Motor neuron (in vitro differentiated cells): ENCODE measurements around the gene EEFSEC. TPM values are rescaled to one million over a fixed set of nuclear protein-coding genes. Genes with fewer than 3 reads are reported as not detected.

ENCODE experiments used
- ATAC-seq, 8 experiments: fragments of 200-7000 bp; cut with Tn5 transposase; replicated peaks in 6 of 8; 2 replicates each; pipeline ENCODE4 v1.8.0; 2021; ENCODE audit warnings: mild to moderate bottlenecking in 8 of 8, moderate library complexity in 8 of 8
- H3K27ac ChIP-seq, 2 donors: fragments of 250-450 bp; sonication (Bioruptor Pico); 2 replicates each; pipeline ENCODE4 v1.9.0; 2021; ENCODE audit warnings: antibody characterized with exemption in 2 of 2, mild to moderate bottlenecking in 2 of 2, moderate library complexity in 1 of 2
- H3K4me1 ChIP-seq, 2 donors: fragments of 250-450 bp; sonication (Bioruptor Pico); replicated peaks in 1 of 2; 2 replicates each; pipeline ENCODE4 v1.6.1; 2021; ENCODE audit warnings: antibody characterized with exemption in 2 of 2, mild to moderate bottlenecking in 2 of 2, moderate library complexity in 1 of 2
- H3K4me3 ChIP-seq, 5 donors: fragments of 250-450 bp; sonication (Bioruptor Pico); 2 replicates each; pipeline ENCODE4 v1.9.0; 2021; ENCODE audit warnings: antibody characterized with exemption in 5 of 5, mild to moderate bottlenecking in 5 of 5, moderate library complexity in 4 of 5
- WGBS, 10 experiments: fragments of 450-650 bp; shearing (Covaris generic); methylation state at CpG; one replicate each; pipeline ENCODE4 v1.0.0; 2022; 5-methylcytosine and 5-hydroxymethylcytosine counted together
- in situ Hi-C, 9 experiments: fragments of 400-800 bp; cut with MboI; loops; one replicate each; pipeline ENCODE4 v1.15.0; 2021; ENCODE audit warnings: low sequenced_read_pairs in 9 of 9, low pct_unique_long_range_greater_than_20kb in 2 of 9; ENCODE audit not compliant: unreplicated experiment in 9 of 9
- total RNA-seq, 8 experiments: library from RNA; unstranded; fragments of 300-600 nt; gene quantifications; 2 replicates each; pipeline versions ENCODE4 v1.2.3 to v1.2.4, GENCODE V29; 2022

The EEFSEC gene
- total RNA-seq, 8 experiments from 2014 or later = 5.8 to 20.7 (median 9.5) TPM

GRCh38 chr3:128452678-128453275 lies 299.5 kb downstream of the EEFSEC start:
- WGBS, 10 experiments = 30 to 85% (median 60%) methylated on average over 1 to 7 of the region's 21 CpGs; no CpG with 5 or more reads in 4 of the 10 experiments
- ATAC-seq = peak in 1 of 8 experiments; percentile 10
- no peak overlapping the region for H3K27ac ChIP-seq
- H3K4me1 ChIP-seq = peaks cover 0 to 6% of the 10 kb centered on the region in 2 donors
- no peak overlapping the region for H3K4me3 ChIP-seq
- in situ Hi-C loops = no loop called here

GRCh38 chr3:128453501-128454309 lies 300.4 kb downstream of the EEFSEC start:
- in situ Hi-C loops = no loop called here
- no peak for ATAC-seq
- H3K4me3 ChIP-seq = no peak overlapping the region
- H3K4me1 ChIP-seq = peaks cover 5 to 13% of the 10 kb centered on the region in 2 donors
- no peak overlapping the region for H3K27ac ChIP-seq
- WGBS, 10 experiments = 0 to 54% (median 40%) methylated on average over 1 to 2 of the region's 21 CpGs; no CpG with 5 or more reads in 7 of the 10 experiments

GRCh38 chr3:128454310-128454618 lies 301.0 kb downstream of the EEFSEC start:
- in situ Hi-C loops = no loop called here
- H3K27ac ChIP-seq = no peak overlapping the region
- ATAC-seq = no peak
- WGBS, 10 experiments = 17 to 86% methylated on average over 1 of the region's 2 CpGs; no CpG with 5 or more reads in 8 of the 10 experiments
- peaks cover 7 to 13% of the 10 kb centered on the region in 2 donors for H3K4me1 ChIP-seq
- no peak overlapping the region for H3K4me3 ChIP-seq

- WGBS, 10 experiments = 47 to 94% (median 65%) methylated on average over 1 to 4 of the region's 5 CpGs; no CpG with 5 or more reads in 5 of the 10 experiments
- no peak for ATAC-seq
- in situ Hi-C loops = no loop called here
- no peak overlapping the region for H3K27ac ChIP-seq
- no peak overlapping the region for H3K4me3 ChIP-seq
- H3K4me1 ChIP-seq = peaks cover 8 to 13% of the 10 kb centered on the region in 2 donors
These were observed 301.8 kb downstream of the EEFSEC start for GRCh38 chr3:128455116-128455515.

- in situ Hi-C loops = no loop called here
- ATAC-seq = no peak
- Histone ChIP-seq H3K27ac (no peak overlapping the region), H3K4me3 (no peak overlapping the region), H3K4me1 (peaks cover 8 to 13% of the 10 kb centered on the region in 2 donors)
- 35 to 81% (median 65%) methylated on average over 1 to 7 of the region's 16 CpGs; no CpG with 5 or more reads in 4 of the 10 experiments for WGBS, 10 experiments
These were observed 302.8 kb downstream of the EEFSEC start for GRCh38 chr3:128455786-128456748.

GRCh38 chr3:128456776-128457715 lies 303.8 kb downstream of the EEFSEC start:
- in situ Hi-C loops = no loop called here
- no peak overlapping the region for H3K4me3 ChIP-seq
- 25 to 86% (median 57%) methylated on average over 1 to 2 of the region's 27 CpGs; no CpG with 5 or more reads in 7 of the 10 experiments for WGBS, 10 experiments
- peak in 7 of 8 experiments; percentile 47 to 72 (median 54) for ATAC-seq
- H3K4me1 ChIP-seq = peaks cover 8 to 13% of the 10 kb centered on the region in 2 donors
- H3K27ac ChIP-seq = no peak overlapping the region

GRCh38 chr3:128457937-128458336 lies 304.7 kb downstream of the EEFSEC start:
- in situ Hi-C loops = no loop called here
- Histone ChIP-seq H3K4me1 (peaks cover 8 to 13% of the 10 kb centered on the region in 2 donors), H3K4me3 (no peak overlapping the region), H3K27ac (peak overlapping the region in 1 of 2 donors; percentile 16)
- ATAC-seq = peak in 5 of 8 experiments; percentile 57 to 78 (median 67)
- WGBS, 10 experiments = 20 to 94% (median 60%) methylated on average over 1 to 3 of the region's 12 CpGs; no CpG with 5 or more reads in 5 of the 10 experiments

Other genes with a start within 250 kb of the EEFSEC start
- under 1 TPM in 7 of 8 experiments, not detected in 1; 0.05 to 0.80 (median 0.13) TPM for gene KBTBD12, start 238.2 kb upstream of the EEFSEC start, total RNA-seq
- 100 to 1,000 TPM; 120 to 261 (median 172) TPM for gene SEC61A1, start 101.0 kb upstream of the EEFSEC start, total RNA-seq
- gene RUVBL1, start 29.7 kb upstream of the EEFSEC start, total RNA-seq = 100 to 1,000 TPM in 3 of 8 experiments, 10 to 100 TPM in 5; 38.9 to 156 (median 74.7) TPM